Peyer's patch (tissue), 4 donors: ENCODE results near the gene ZNF19. TPM values are rescaled to one million over a fixed set of nuclear protein-coding genes. Genes with fewer than 3 reads are reported as not detected.

Experiments used
- DNase-seq, 3 donors: peaks; one replicate each; pipeline ENCODE4 v3.0.0-alpha.2; 2017 to 2019
- H3K27ac ChIP-seq, 4 donors: fragments of 200-600 bp; sonication (generic); one replicate each; pipeline ENCODE4 v1.5.1; 2016 to 2019
- H3K27me3 ChIP-seq, 2 donors: fragments of 200-600 bp; sonication (generic); one replicate each; pipeline ENCODE4 v1.5.1; 2019
- H3K36me3 ChIP-seq, 3 donors: fragments of 200-600 bp; sonication (generic); one replicate each; pipeline ENCODE4 v1.5.1; 2016 to 2019
- H3K4me1 ChIP-seq, 4 donors: fragments of 200-600 bp; sonication (generic); one replicate each; pipeline ENCODE4 v1.5.1; 2016 to 2019
- H3K4me3 ChIP-seq, 4 donors: fragments of 200-600 bp; sonication (generic); 1 replicate in 3 of 4; 2 replicates in 1 of 4; pipeline ENCODE4 v1.5.1; 2016 to 2019; ENCODE audit warnings: mild to moderate bottlenecking in 1 of 4
- H3K9me3 ChIP-seq, 4 donors: fragments of 200-600 bp; sonication (generic); one replicate each; pipeline ENCODE4 v1.5.1; 2016 to 2019; ENCODE audit warnings: mild to moderate bottlenecking in 1 of 4
- CTCF ChIP-seq, 6 experiments: fragments of 450-650 bp in 4 of 6; fragments of 200-600 bp in 2 of 6; sonication (generic) in 1 of 6; IDR thresholded peaks; one replicate each; pipeline ENCODE4 v1.5.1; 2017 to 2019; ENCODE audit warnings: antibody characterized with exemption in 6 of 6, mild to moderate bottlenecking in 3 of 6, moderate library complexity in 1 of 6
- POLR2A ChIP-seq, 2 donors: fragments of 450-650 bp; IDR thresholded peaks; one replicate each; pipeline ENCODE4 v1.5.1; 2017; ENCODE audit warnings: antibody characterized with exemption in 2 of 2, mild to moderate bottlenecking in 2 of 2, moderate library complexity in 2 of 2
- total RNA-seq, 4 donors: library from RNA; depleted of rRNA; stranded (reverse); fragments of >200 nt; gene quantifications; one replicate each; pipeline ENCODE4 v1.1.0, GENCODE V29; 2016

Gene ZNF19
- total RNA-seq, 4 donors from 2014 or later = 4.4 to 14.9 (median 10.1) TPM

- H3K4me1 ChIP-seq = no peaks in the 10 kb centered on the region
- peaks cover 0 to 10% (median 0%) of the 10 kb centered on the region in 3 donors for H3K36me3 ChIP-seq
- DNase-seq = no peak
- H3K27ac ChIP-seq = no peak overlapping the region
- TF ChIP-seq POLR2A (IDR thresholded peaks at IDR 0.05) (no peak), CTCF (IDR thresholded peaks at IDR 0.05) (no peak)
- no peaks in the 10 kb centered on the region for H3K27me3 ChIP-seq
- H3K9me3 ChIP-seq = peaks cover 0 to 42% (median 12%) of the 10 kb centered on the region in 4 donors
- H3K4me3 ChIP-seq = no peak overlapping the region
Measured at GRCh38 chr16:71443714-71444113, 45.4 kb downstream of the ZNF19 start.

- Histone ChIP-seq H3K9me3 (peaks cover 0 to 28% (median 9%) of the 10 kb centered on the region in 4 donors), H3K4me3 (no peak within 1 kb of the TSS), H3K4me1 (no peaks in the 10 kb centered on the region), H3K27me3 (no peaks in the 10 kb centered on the region), H3K36me3 (no peaks in the 10 kb centered on the region), H3K27ac (no peak within 1 kb of the TSS)
- no peak for DNase-seq
- no peak for TF ChIP-seq CTCF (IDR thresholded peaks at IDR 0.05)
- no peak for TF ChIP-seq POLR2A (IDR thresholded peaks at IDR 0.05)
Measured at GRCh38 chr16:71442051-71442440, 47.1 kb downstream of the ZNF19 start, which contains the start of gene TLE7. TLE7 (minus strand) TSS chr16:71442054; CDS start chr16:71433324, 8,730 bp downstream.

GRCh38 chr16:71441348-71442050, 47.6 kb downstream of the ZNF19 start:
- Histone ChIP-seq H3K4me3 (no peak overlapping the region), H3K27ac (no peak overlapping the region), H3K4me1 (no peaks in the 10 kb centered on the region), H3K27me3 (no peaks in the 10 kb centered on the region), H3K9me3 (peaks cover 0 to 22% (median 8%) of the 10 kb centered on the region in 4 donors), H3K36me3 (no peaks in the 10 kb centered on the region)
- no peak for TF ChIP-seq POLR2A (IDR thresholded peaks at IDR 0.05)
- peak in 2 of 6 experiments; percentile 12 to 14 for TF ChIP-seq CTCF (IDR thresholded peaks at IDR 0.05)
- no peak for DNase-seq

- TF ChIP-seq CTCF (IDR thresholded peaks at IDR 0.05) (no peak), POLR2A (IDR thresholded peaks at IDR 0.05) (no peak)
- H3K27ac ChIP-seq = no peak overlapping the region
Measured at GRCh38 chr16:71440669-71441347, 48.3 kb downstream of the ZNF19 start.

GRCh38 chr16:71439523-71439922, 49.6 kb downstream of the ZNF19 start:
- H3K27ac ChIP-seq = no peak overlapping the region
- H3K9me3 ChIP-seq = peaks cover 0 to 10% (median 4%) of the 10 kb centered on the region in 4 donors
- no peaks in the 10 kb centered on the region for H3K36me3 ChIP-seq
- H3K27me3 ChIP-seq = no peaks in the 10 kb centered on the region
- no peaks in the 10 kb centered on the region for H3K4me1 ChIP-seq
- no peak for DNase-seq
- TF ChIP-seq POLR2A (IDR thresholded peaks at IDR 0.05) (no peak), CTCF (IDR thresholded peaks at IDR 0.05) (no peak)
- H3K4me3 ChIP-seq = no peak overlapping the region

More at GRCh38 chr16:71440669-71441347, 48.3 kb downstream of the ZNF19 start:
- no peak for DNase-seq
- Histone ChIP-seq H3K36me3 (no peaks in the 10 kb centered on the region), H3K4me1 (no peaks in the 10 kb centered on the region), H3K27me3 (no peaks in the 10 kb centered on the region), H3K9me3 (peaks cover 0 to 21% (median 5%) of the 10 kb centered on the region in 4 donors), H3K4me3 (no peak overlapping the region)
